Endothelial cell of umbilical vein (primary cell): ENCODE measurements around the gene NAT10. TPM values are rescaled to one million over a fixed set of nuclear protein-coding genes. Genes with fewer than 3 reads are reported as not detected.

ENCODE experiments used
- BruUV-seq: library from RNA; stranded (reverse); fragments of 400-500 nt; replicated peaks from 2 replicates; lab custom pipeline; 2021; lab: Mats Ljungman, UMichigan
- CTCF ChIA-PET: fragments of 300-600, 350-600 bp; sonication (Branson Sonifier 250); formaldehyde crosslinking; loops from one replicate; lab custom pipeline; 2021; ENCODE audit warnings: antibody characterized with exemption, inconsistent platforms; lab: Charles Lee
- POLR2A ChIA-PET: fragments of 300-600, 350-600 bp; sonication (Branson Sonifier 250); formaldehyde crosslinking; loops from one replicate; lab custom pipeline; 2021; ENCODE audit warnings: antibody characterized with exemption, inconsistent platforms; lab: Charles Lee
- DNase-seq: peaks from one replicate; pipeline ENCODE4 v3.0.0-alpha.2; 2011; ENCODE audit warnings: low read depth, low spot score
- FAIRE-seq: peaks from 2 replicates; lab custom pipeline; 2011; peaks lifted over from hg19 to GRCh38; lab: Jason Lieb, UNC
- H2AFZ ChIP-seq: 2 replicates; pipeline ENCODE4 v1.6.0; 2012; ENCODE audit warnings: low read depth, low read length, control low read depth, inconsistent platforms
- H3K27ac ChIP-seq: 2 replicates; pipeline ENCODE4 v1.5.1; 2011; ENCODE audit warnings: low read depth, mild to moderate bottlenecking, control low read depth, low read length, moderate library complexity; ENCODE audit not compliant: insufficient read depth
- H3K27me3 ChIP-seq, 2 experiments: 2 replicates each; pipeline versions ENCODE4 v1.6.0 to v1.6.1; 2011; ENCODE audit warnings: low read length in 2 of 2, mixed read lengths in 1 of 2; ENCODE audit not compliant: control insufficient read depth in 2 of 2, insufficient read depth in 2 of 2
- H3K36me3 ChIP-seq, 2 experiments: 2 replicates in 1 of 2; 3 replicates in 1 of 2; pipeline ENCODE4 v1.5.1; 2011; ENCODE audit warnings: low read length in 2 of 2, mild to moderate bottlenecking in 1 of 2, moderate library complexity in 1 of 2; ENCODE audit not compliant: control insufficient read depth in 2 of 2, insufficient read depth in 2 of 2; ENCODE audit errors: extremely low read depth in 1 of 2
- H3K4me1 ChIP-seq: 3 replicates; pipeline ENCODE4 v1.5.1; 2011; ENCODE audit warnings: mild to moderate bottlenecking, low read length; ENCODE audit not compliant: control insufficient read depth, insufficient read depth; ENCODE audit errors: extremely low read depth
- H3K4me2 ChIP-seq: 2 replicates; pipeline ENCODE4 v1.6.1; 2011; ENCODE audit warnings: low read length, control low read depth, mixed read lengths; ENCODE audit not compliant: insufficient read depth
- H3K4me3 ChIP-seq, 3 experiments: fragments of 200-600 bp in 1 of 3; sonication (generic), shearing (Covaris generic) in 1 of 3; replicated peaks in 1 of 3; 2 replicates each; pipeline ENCODE4 v1.5.1; 2011 to 2016; ENCODE audit warnings: control low read depth in 3 of 3, low read length in 3 of 3, mild to moderate bottlenecking in 2 of 3, inconsistent platforms in 1 of 3, low read depth in 1 of 3, moderate library complexity in 1 of 3; ENCODE audit not compliant: insufficient read depth in 1 of 3
- H3K79me2 ChIP-seq: 2 replicates; pipeline ENCODE4 v1.6.0; 2012; ENCODE audit warnings: low read length, inconsistent platforms; ENCODE audit not compliant: control insufficient read depth, insufficient read depth
- H3K9ac ChIP-seq: replicated peaks from 2 replicates; pipeline ENCODE3; 2011; ENCODE audit warnings: low read length, control low read depth; ENCODE audit not compliant: insufficient read depth; ENCODE audit errors: extremely low read depth
- H3K9me1 ChIP-seq: replicated peaks from 3 replicates; pipeline ENCODE4 v1.6.0; 2011; ENCODE audit warnings: mild to moderate bottlenecking, low read length; ENCODE audit not compliant: control insufficient read depth, insufficient read depth; ENCODE audit errors: extremely low read depth
- H3K9me3 ChIP-seq: replicated peaks from 2 replicates; pipeline ENCODE4 v1.5.1; 2012; ENCODE audit warnings: low read length, inconsistent platforms; ENCODE audit not compliant: control insufficient read depth, insufficient read depth
- H4K20me1 ChIP-seq: replicated peaks from 2 replicates; pipeline ENCODE3; 2011; ENCODE audit warnings: mild to moderate bottlenecking, low read length; ENCODE audit not compliant: control insufficient read depth, insufficient read depth; ENCODE audit errors: extremely low read depth
- EZH2 ChIP-seq: IDR thresholded peaks from 2 replicates; pipeline ENCODE4 v1.6.1; 2012; ENCODE audit warnings: borderline replicate concordance, low read depth, mild to moderate bottlenecking, moderate library complexity, low read length, inconsistent platforms; ENCODE audit not compliant: severe bottlenecking
- FOS ChIP-seq: IDR thresholded peaks from 2 replicates; pipeline ENCODE4 v1.6.1; 2011; ENCODE audit warnings: mild to moderate bottlenecking, low read length, moderate library complexity, borderline replicate concordance; ENCODE audit not compliant: insufficient read depth
- GATA2 ChIP-seq: IDR thresholded peaks from 2 replicates; pipeline ENCODE4 v1.7.0; 2011; ENCODE audit warnings: low read depth, mild to moderate bottlenecking, moderate library complexity, mixed read lengths, low read length; ENCODE audit not compliant: insufficient read length, insufficient read depth
- JUN ChIP-seq: IDR thresholded peaks from 2 replicates; pipeline ENCODE4 v1.6.1; 2011; ENCODE audit warnings: borderline replicate concordance, low read depth; ENCODE audit not compliant: insufficient read length, insufficient read depth
- MAX ChIP-seq: IDR thresholded peaks from 2 replicates; pipeline ENCODE4 v1.6.1; 2011; ENCODE audit not compliant: insufficient read depth, insufficient read length
- MYC ChIP-seq: IDR thresholded peaks from one replicate; pipeline ENCODE4 v1.6.1; 2011; ENCODE audit warnings: mild to moderate bottlenecking, low read depth, low read length
- POLR2A ChIP-seq: IDR thresholded peaks from 2 replicates; pipeline ENCODE4 v1.6.1; 2012; ENCODE audit warnings: low read depth, mild to moderate bottlenecking, control low read depth, low read length
- POLR2AphosphoS5 ChIP-seq: IDR thresholded peaks from 2 replicates; pipeline ENCODE4 v1.6.1; 2012; ENCODE audit warnings: low read depth, mild to moderate bottlenecking, control low read depth, low read length, moderate library complexity; ENCODE audit not compliant: insufficient read depth
- dilution Hi-C: fragments of 300-500 bp; cut with MboI; formaldehyde crosslinking; loops from one replicate; pipeline ENCODE4 v1.15.0; 2019; ENCODE audit warnings: low sequenced_read_pairs; ENCODE audit not compliant: extremely low pct_ligation_motif_present
- intact Hi-C: fragments of 100-400 bp; cut with micrococcal nuclease; formaldehyde crosslinking; loops from one replicate; pipeline ENCODE4 v1.10.0; 2022
- polyA plus RNA-seq, 4 experiments: library from polyadenylated mRNA; depleted of rRNA in 3 of 4; stranded (reverse) in 3 of 4; unstranded in 1 of 4; fragments of >200 nt; gene quantifications; 2 replicates each; pipeline versions ENCODE4 v1.2.1 to v1.2.3, GENCODE V29; 2011 to 2012; ENCODE audit warnings: missing spikeins in 1 of 4
- total RNA-seq: library from RNA; stranded (reverse); gene quantifications from 2 replicates; pipeline ENCODE4 v1.2.3, GENCODE V29; 2021
- TF ChIP-seq, protein P1 (sequence below), 2 donors: IDR thresholded peaks; 1 replicate in 1 of 2; 2 replicates in 1 of 2; pipeline ENCODE4 v1.5.1; 2011; ENCODE audit warnings: low read length in 2 of 2, mild to moderate bottlenecking in 2 of 2, moderate library complexity in 2 of 2, control low read depth in 1 of 2, inconsistent platforms in 1 of 2, low read depth in 1 of 2; ENCODE audit not compliant: insufficient read depth in 1 of 2; ENCODE audit errors: extremely low read depth in 1 of 2

NAT10 gene
- total and polyA plus RNA-seq, 2 donors (not counting 3 experiments of a cell fraction or from before 2014, with no cell fraction given): 32.0 to 57.6 TPM

GRCh38 chr11:34067383-34068065 is 37.9 kb upstream of the NAT10 start:
- ChIA-PET CTCF (interaction anchor here (0.7 to 1.4 kb wide), 9 partner anchors 9 to 80 kb away, joined by 3 to 17 read pairs (median 4); partner anchors contain the start of gene CAPRIN1), POLR2A (interaction anchor here (0.6 to 2.0 kb wide), 4 partner anchors 13 to 38 kb away, joined by 4 to 5 read pairs (median 5); partner anchors contain the start of genes CAPRIN1 and NAT10)
- Histone ChIP-seq H3K4me3 (no peak overlapping the region), H3K9me3 (no peaks in the 10 kb centered on the region), H3K36me3 (peaks cover 0 to 12% of the 10 kb centered on the region in 2 experiments), H2AFZ (no peak overlapping the region), H3K27me3 (no peaks in the 10 kb centered on the region), H3K4me2 (peak overlapping the region; percentile 89), H3K9me1 (peaks cover 3% of the 10 kb centered on the region), H3K4me1 (peaks cover 39% of the 10 kb centered on the region), H3K27ac (peak overlapping the region; percentile 44), H3K79me2 (peaks cover 100% of the 10 kb centered on the region), H4K20me1 (peaks cover 31% of the 10 kb centered on the region), H3K9ac (no peak overlapping the region)
- FAIRE-seq: no peak
- dilution Hi-C loops (no loop called here), intact Hi-C loops (loop anchor here (1.0 to 5.0 kb wide), 2 partner anchors 14 to 210 kb away; no protein-coding TSS in a partner anchor)
- BruUV-seq: no TSS peak
- no peak for DNase-seq
- TF ChIP-seq JUN (no peak), MAX (no peak), FOS (no peak), EZH2 (no peak), GATA2 (no peak), POLR2AphosphoS5 (no peak), MYC (no peak), POLR2A (no peak)
- TF ChIP-seq, protein P1, sequence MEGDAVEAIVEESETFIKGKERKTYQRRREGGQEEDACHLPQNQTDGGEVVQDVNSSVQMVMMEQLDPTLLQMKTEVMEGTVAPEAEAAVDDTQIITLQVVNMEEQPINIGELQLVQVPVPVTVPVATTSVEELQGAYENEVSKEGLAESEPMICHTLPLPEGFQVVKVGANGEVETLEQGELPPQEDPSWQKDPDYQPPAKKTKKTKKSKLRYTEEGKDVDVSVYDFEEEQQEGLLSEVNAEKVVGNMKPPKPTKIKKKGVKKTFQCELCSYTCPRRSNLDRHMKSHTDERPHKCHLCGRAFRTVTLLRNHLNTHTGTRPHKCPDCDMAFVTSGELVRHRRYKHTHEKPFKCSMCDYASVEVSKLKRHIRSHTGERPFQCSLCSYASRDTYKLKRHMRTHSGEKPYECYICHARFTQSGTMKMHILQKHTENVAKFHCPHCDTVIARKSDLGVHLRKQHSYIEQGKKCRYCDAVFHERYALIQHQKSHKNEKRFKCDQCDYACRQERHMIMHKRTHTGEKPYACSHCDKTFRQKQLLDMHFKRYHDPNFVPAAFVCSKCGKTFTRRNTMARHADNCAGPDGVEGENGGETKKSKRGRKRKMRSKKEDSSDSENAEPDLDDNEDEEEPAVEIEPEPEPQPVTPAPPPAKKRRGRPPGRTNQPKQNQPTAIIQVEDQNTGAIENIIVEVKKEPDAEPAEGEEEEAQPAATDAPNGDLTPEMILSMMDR (IDR thresholded peaks at IDR 0.05; ENCODE audit: extremely low read depth in 1 of 2, insufficient read depth in 1 of 2, low read depth in 1 of 2, low read length in 2 of 2): no peak
